ENCODE data around the gene ZNF684.
"Not testable (repeated sequence)": the region's sequence is repeated elsewhere in the genome, so short reads cannot be mapped to it uniquely, and the experiment has no call there.

The ZNF684 gene

GRCh38 chr1:40531381-40532061, at the start of gene ZNF684:
Gene ZNF684, plus strand, starts transcription at chr1:40531637. Its CDS starts 1,530 bp downstream, at chr1:40533167.
- DNase-seq (ENCODE audit: low read depth, low spot score), result peak; percentile 60

GRCh38 chr1:40495315-40495903, 36.0 kb upstream of the ZNF684 start:
- no peak for DNase-seq (ENCODE audit: low read depth, low spot score)

- not testable (repeated sequence) for DNase-seq (ENCODE audit: low read depth, low spot score)
Measured at GRCh38 chr1:40502651-40503050, 28.8 kb upstream of the ZNF684 start.

- no peak for DNase-seq (ENCODE audit: low read depth, low spot score)
Measured at GRCh38 chr1:40507973-40508372, 23.5 kb upstream of the ZNF684 start.

GRCh38 chr1:40508375-40509341, 22.8 kb upstream of the ZNF684 start, which contains the start of gene EXO5:
Gene EXO5, plus strand, starts transcription at chr1:40508767. Its CDS starts 5,778 bp downstream, at chr1:40514545.
- peak; percentile 66 for DNase-seq (ENCODE audit: low read depth, low spot score)

GRCh38 chr1:40519517-40519916, 11.9 kb upstream of the ZNF684 start:
- DNase-seq (ENCODE audit: low read depth, low spot score), result no peak

- no peak for DNase-seq (ENCODE audit: low read depth, low spot score)
Measured at GRCh38 chr1:40530735-40531380, 579 bp upstream of the ZNF684 start.

- no peak for DNase-seq (ENCODE audit: low read depth, low spot score)
Measured at GRCh38 chr1:40532062-40532389, 589 bp downstream of the ZNF684 start.

GRCh38 chr1:40532844-40533424, 1.5 kb downstream of the ZNF684 start:
- DNase-seq (ENCODE audit: low read depth, low spot score), result no peak

GRCh38 chr1:40534589-40534988, 3.2 kb downstream of the ZNF684 start:
- DNase-seq (ENCODE audit: low read depth, low spot score), result no peak

- DNase-seq (ENCODE audit: low read depth, low spot score), result no peak
Measured at GRCh38 chr1:40535732-40536131, 4.3 kb downstream of the ZNF684 start.

- DNase-seq (ENCODE audit: low read depth, low spot score), result no peak
Measured at GRCh38 chr1:40539338-40539737, 7.9 kb downstream of the ZNF684 start.

GRCh38 chr1:40546957-40547356, 15.5 kb downstream of the ZNF684 start:
- DNase-seq (ENCODE audit: low read depth, low spot score), result no peak

GRCh38 chr1:40553017-40553416, 21.6 kb downstream of the ZNF684 start:
- no peak for DNase-seq (ENCODE audit: low read depth, low spot score)

- not testable (repeated sequence) for DNase-seq (ENCODE audit: low read depth, low spot score)
Measured at GRCh38 chr1:40554807-40555206, 23.4 kb downstream of the ZNF684 start.

GRCh38 chr1:40556121-40556520, 24.7 kb downstream of the ZNF684 start:
- DNase-seq (ENCODE audit: low read depth, low spot score), result no peak

- not testable (repeated sequence) for DNase-seq (ENCODE audit: low read depth, low spot score)
Measured at GRCh38 chr1:40558241-40558640, 26.8 kb downstream of the ZNF684 start.

GRCh38 chr1:40562185-40562584, 30.7 kb downstream of the ZNF684 start:
- DNase-seq (ENCODE audit: low read depth, low spot score), result no peak

GRCh38 chr1:40563266-40563665, 31.8 kb downstream of the ZNF684 start:
- DNase-seq (ENCODE audit: low read depth, low spot score), result no peak

GRCh38 chr1:40564506-40564905, 33.1 kb downstream of the ZNF684 start:
- no peak for DNase-seq (ENCODE audit: low read depth, low spot score)

GRCh38 chr1:40564913-40565312, 33.5 kb downstream of the ZNF684 start:
- no peak for DNase-seq (ENCODE audit: low read depth, low spot score)
